Measurements from ENCODE around the gene CDR2. TPM values are rescaled to one million over a fixed set of nuclear protein-coding genes. Genes with fewer than 3 reads are reported as not detected.

The CDR2 gene
- 58.4 and 67.0 TPM in 2 replicates for total RNA-seq

DNA sequence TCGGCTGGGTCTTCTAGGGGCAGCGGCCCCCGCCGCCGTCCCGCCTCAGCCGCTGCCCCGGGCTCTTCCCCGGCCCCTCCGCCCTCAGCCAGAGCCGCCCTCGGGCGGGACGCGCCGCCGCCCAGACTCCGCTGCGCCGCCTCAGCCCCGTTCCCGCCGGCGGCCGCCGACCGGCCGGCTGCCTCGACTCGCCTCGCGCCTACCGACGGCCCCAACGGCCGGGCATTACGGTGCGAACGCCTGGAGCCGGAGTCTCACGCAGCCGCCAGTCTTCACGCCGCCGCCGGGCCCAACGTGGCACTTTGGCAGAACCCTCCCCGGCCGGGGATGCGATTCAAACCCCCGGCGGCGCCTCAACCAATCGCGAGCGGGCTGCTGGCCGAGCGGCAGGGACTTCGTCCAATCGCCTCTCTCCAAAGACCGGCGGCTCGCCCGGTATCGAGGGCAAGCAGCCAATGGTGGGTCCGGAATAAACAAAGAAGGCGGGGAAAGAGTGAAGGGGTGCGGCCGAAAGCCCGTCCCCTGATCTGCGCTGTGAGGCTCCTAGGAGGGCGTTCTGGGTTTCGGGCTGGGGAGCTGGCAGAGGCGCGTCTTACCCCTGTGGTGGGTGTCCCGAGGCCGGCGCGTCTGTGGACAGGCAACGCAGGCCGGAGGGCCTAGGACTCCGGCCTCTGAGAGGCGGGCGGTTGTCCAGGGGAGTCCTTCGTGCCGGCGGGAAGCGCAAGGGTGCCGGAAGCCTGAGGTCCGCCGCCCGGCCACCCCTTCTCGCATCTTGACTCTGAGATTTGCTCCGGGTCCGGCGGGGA, at the start of gene CDR2:
Gene CDR2 (minus strand): TSS at position 309 of the 806 bp plus-strand sequence. CDS start 310 bp downstream, outside the sequence.

DNA sequence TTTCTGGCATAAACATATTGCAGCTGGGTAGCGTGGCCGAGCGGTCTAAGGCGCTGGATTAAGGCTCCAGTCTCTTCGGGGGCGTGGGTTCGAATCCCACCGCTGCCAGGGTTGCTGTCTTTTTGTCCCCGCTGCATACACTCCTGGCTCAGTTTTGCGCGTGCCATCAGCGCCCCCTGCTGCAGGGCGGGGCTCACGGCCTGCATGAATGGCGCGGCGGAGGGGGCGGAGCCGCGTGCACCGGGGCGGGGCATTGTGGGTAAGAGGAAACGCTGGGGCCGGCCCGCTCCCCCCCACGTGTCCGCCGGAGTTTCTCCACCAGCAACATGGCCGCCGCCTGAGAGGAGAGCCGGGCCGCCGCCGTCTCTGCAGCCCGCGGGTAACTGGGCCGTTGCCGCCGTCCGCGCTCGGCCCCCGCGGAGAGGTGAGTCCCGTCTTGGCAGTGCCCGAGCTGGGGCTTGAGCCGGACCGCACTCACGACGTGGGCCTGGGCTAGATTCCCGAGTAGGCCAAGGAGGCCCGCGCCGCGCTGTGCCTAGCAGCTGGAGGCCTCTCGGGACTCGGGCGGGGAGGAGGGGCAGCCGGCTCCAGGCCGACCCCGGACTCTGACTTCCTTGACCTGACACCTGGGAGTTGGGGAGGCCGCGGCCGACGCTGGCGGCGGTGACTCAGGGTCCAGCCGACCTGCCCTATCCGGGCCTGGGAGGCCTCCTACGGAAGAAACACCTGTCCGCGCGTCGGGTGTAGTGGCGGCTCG, 77.1 kb downstream of the CDR2 start, which contains the start of gene POLR3E:
Gene POLR3E (plus strand): TSS at position 296 of the 757 bp plus-strand sequence. CDS start 5,560 bp downstream, outside the sequence.

Other genes with a start within 250 kb of the CDR2 start
- gene SDR42E2, start 212.1 kb downstream of the CDR2 start, total RNA-seq = not detected in 2 replicates
- gene EEF2K, start 168.3 kb downstream of the CDR2 start, total RNA-seq = 14.9 and 19.6 TPM in 2 replicates
- gene POLR3E, start 77.2 kb downstream of the CDR2 start, total RNA-seq = 54.9 and 57.4 TPM in 2 replicates
- gene NPIPB5, start 136.3 kb upstream of the CDR2 start, total RNA-seq = 98.4 and 111 TPM in 2 replicates

Data from uterine smooth muscle cell (primary cell).